Measurements from ENCODE around the gene CFAP410. TPM values are rescaled to one million over a fixed set of nuclear protein-coding genes. Genes with fewer than 3 reads are reported as not detected.

CFAP410 gene
- total and polyA plus RNA-seq, 2 of the 13 experiments (the other 11 are each of a cell fraction or from before 2014, with no cell fraction given): 8.0 to 20.1 TPM

DNA sequence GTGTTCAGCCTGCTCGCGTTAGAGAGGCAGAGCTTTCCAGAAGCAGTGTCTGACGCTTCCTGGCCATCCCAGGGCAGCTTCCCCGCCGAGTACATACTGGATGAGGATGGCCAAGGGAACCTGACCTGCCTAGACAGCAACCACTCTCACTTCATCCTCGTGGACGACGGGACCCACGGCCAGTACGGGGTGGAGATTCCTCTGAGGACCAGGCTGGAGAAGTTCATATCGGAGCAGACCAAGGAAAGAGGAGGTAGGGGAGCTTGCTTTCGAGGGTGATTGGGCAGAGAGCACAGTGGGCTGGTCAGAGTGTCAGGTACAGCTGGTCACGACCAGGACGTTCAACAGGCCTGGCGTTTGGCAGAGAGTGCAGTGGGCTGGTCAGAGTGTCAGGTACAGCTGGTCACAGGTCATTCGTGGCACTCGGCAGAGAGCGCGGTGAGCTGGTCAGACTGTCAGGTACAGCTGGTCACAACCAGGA lies 36.6 kb upstream of the CFAP410 start:
- no peak overlapping the region for H3K9ac ChIP-seq (ENCODE audit: insufficient read depth, low read depth, low read length)
- no peak for ATAC-seq
- H4K20me1 ChIP-seq (ENCODE audit: insufficient read depth, low read length): no peaks in the 10 kb centered on the region
- H3K4me2 ChIP-seq (ENCODE audit: low read depth, low read length): no peak overlapping the region
- no peak for DNase-seq (ENCODE audit: low spot score)
- H2AFZ ChIP-seq (ENCODE audit: low read length): no peak overlapping the region
- in situ Hi-C loops (cut with HindIII; ENCODE audit: extremely low pct_ligation_motif_present, low pct_unique_long_range_greater_than_20kb): loop anchor here (5.0 kb wide), 2 partner anchors 52 to 106 kb away; no protein-coding TSS in a partner anchor
- no peak overlapping the region for H3K4me3 ChIP-seq (replicated peaks in 1 of 3; ENCODE audit: insufficient read depth in 1 of 3, low read depth in 2 of 3, low read length in 3 of 3)
- no peak overlapping the region for H3K27ac ChIP-seq (ENCODE audit: extremely low read length, insufficient read depth, low read length)
- ChIA-PET CTCF (ENCODE audit: low intra/inter-chr PET ratio, low total read pairs) (no interaction called here), POLR2A (no interaction called here)
- H3K9me3 ChIP-seq (ENCODE audit: low read length): no peaks in the 10 kb centered on the region
- H3K36me3 ChIP-seq (replicated peaks in 1 of 2; ENCODE audit: control insufficient read depth in 1 of 2, insufficient read depth in 2 of 2, low read length in 2 of 2): no peaks in the 10 kb centered on the region
- H3K27me3 ChIP-seq (ENCODE audit: control insufficient read depth in 1 of 2, insufficient read depth in 2 of 2, low read length in 2 of 2): peaks cover 16 to 51% of the 10 kb centered on the region in 2 experiments
- FAIRE-seq: no peak
- no peaks in the 10 kb centered on the region for H3K79me2 ChIP-seq (ENCODE audit: insufficient read depth, low read length)
- BruUV-seq (replicated peaks): no TSS peak
- TF ChIP-seq BCL6 (CRISPR knock-in tag; IDR thresholded peaks at IDR 0.05) (no peak), ZNF790 (CRISPR knock-in tag; IDR thresholded peaks at IDR 0.05; ENCODE audit: borderline replicate concordance) (no peak), ZNF33B (CRISPR knock-in tag; IDR thresholded peaks at IDR 0.05) (no peak), ZNF605 (CRISPR knock-in tag; IDR thresholded peaks at IDR 0.05) (no peak), IRX3 (CRISPR knock-in tag; IDR thresholded peaks at IDR 0.05; ENCODE audit: borderline replicate concordance, low read depth) (no peak)
- TF ChIP-seq, protein P1, sequence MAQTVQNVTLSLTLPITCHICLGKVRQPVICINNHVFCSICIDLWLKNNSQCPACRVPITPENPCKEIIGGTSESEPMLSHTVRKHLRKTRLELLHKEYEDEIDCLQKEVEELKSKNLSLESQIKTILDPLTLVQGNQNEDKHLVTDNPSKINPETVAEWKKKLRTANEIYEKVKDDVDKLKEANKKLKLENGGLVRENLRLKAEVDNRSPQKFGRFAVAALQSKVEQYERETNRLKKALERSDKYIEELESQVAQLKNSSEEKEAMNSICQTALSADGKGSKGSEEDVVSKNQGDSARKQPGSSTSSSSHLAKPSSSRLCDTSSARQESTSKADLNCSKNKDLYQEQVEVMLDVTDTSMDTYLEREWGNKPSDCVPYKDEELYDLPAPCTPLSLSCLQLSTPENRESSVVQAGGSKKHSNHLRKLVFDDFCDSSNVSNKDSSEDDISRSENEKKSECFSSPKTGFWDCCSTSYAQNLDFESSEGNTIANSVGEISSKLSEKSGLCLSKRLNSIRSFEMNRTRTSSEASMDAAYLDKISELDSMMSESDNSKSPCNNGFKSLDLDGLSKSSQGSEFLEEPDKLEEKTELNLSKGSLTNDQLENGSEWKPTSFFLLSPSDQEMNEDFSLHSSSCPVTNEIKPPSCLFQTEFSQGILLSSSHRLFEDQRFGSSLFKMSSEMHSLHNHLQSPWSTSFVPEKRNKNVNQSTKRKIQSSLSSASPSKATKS (CRISPR knock-in tag; IDR thresholded peaks at IDR 0.05): no peak
- TF ChIP-seq, protein P2, sequence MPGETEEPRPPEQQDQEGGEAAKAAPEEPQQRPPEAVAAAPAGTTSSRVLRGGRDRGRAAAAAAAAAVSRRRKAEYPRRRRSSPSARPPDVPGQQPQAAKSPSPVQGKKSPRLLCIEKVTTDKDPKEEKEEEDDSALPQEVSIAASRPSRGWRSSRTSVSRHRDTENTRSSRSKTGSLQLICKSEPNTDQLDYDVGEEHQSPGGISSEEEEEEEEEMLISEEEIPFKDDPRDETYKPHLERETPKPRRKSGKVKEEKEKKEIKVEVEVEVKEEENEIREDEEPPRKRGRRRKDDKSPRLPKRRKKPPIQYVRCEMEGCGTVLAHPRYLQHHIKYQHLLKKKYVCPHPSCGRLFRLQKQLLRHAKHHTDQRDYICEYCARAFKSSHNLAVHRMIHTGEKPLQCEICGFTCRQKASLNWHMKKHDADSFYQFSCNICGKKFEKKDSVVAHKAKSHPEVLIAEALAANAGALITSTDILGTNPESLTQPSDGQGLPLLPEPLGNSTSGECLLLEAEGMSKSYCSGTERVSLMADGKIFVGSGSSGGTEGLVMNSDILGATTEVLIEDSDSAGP (CRISPR knock-in tag; IDR thresholded peaks at IDR 0.05; ENCODE audit: borderline replicate concordance): no peak
- intact Hi-C loops (cut with micrococcal nuclease; ENCODE audit: unreplicated experiment): no loop called here
- 35% methylated on average over 15 of the region's 19 CpGs for WGBS (ENCODE audit: low lambda C conversion rate)
- peaks cover 2% of the 10 kb centered on the region for H3K4me1 ChIP-seq (ENCODE audit: insufficient read depth, low read length)
